ENCODE measurements around the gene RTL10.
"Not testable (repeated sequence)": the region's sequence is repeated elsewhere in the genome, so short reads cannot be mapped to it uniquely, and the experiment has no call there.

Gene RTL10

DNA sequence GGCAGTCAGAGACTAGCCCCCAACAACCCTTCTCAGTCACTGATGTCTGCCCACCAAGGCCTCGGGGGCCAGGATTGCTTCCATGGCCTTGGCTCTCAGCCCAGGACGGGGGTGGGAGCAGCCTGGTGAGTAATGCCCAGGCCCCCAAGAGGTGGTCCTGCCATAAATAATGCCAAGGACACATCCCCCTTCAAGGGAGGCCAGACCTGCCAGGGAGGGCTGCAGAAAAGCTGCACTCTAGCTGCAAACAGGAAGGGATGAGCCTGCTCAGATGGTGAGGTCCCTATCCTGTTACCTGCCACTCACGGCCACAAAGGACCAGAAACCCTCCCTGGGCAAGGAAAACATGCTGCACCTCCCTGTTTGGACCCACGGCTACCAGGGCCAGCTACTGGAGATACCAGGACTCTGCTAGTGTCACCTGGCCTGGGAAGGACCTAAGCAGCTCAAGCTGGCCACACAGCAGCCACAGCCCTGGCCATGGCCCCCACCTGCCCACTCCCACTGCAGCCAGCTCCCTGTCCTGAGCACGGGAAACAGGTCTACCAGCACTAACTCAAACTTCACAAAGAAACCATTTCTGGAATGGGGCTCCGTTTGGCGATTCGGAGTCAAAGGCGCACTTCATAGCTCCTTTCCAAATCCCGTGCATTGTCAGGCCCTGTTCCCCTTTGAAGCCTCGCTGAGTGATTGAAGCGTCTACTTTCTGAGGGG, 12.1 kb downstream of the RTL10 start:
- FAIRE-seq: no peak

DNA sequence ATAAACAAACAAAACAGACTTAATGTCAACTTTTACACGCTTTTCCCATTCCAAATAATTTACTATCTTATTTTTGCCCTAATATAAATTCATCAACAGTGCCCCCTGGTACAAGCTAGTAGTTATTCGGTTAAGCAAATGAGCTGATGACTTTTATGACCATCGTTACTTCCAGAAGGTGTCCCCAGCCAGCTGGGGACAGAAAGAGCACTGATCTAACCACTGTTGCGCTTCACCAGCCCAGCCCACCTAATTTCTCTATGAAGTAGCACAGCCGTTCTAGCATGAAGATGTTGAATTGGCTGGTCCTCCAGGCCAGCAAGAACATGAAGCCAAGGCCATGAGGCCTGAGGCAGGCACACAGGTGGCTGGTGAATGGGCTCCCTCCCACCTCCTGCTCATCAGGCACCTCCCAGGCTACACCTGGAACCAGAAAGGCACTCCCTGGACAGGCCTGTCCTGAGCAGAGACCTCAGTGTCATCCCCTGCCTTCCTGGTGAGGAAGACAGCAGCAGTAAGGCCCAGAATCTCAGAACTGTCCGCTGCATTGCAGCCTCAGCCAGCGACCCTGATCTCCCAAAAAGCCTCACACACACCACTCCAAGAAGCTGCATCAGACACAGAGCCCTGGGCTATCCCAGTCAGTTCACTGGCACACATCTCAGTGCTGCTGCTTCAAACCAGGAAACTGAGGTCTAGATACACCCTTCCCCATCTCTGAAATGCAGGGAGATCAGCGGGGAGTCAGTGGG, 12.9 kb downstream of the RTL10 start:
- no peak for FAIRE-seq

GRCh38 chr22:19840955-19841640, 13.6 kb downstream of the RTL10 start:
- no peak for FAIRE-seq

- FAIRE-seq: no peak
Observed at GRCh38 chr22:19840059-19840458, 14.6 kb downstream of the RTL10 start.

DNA sequence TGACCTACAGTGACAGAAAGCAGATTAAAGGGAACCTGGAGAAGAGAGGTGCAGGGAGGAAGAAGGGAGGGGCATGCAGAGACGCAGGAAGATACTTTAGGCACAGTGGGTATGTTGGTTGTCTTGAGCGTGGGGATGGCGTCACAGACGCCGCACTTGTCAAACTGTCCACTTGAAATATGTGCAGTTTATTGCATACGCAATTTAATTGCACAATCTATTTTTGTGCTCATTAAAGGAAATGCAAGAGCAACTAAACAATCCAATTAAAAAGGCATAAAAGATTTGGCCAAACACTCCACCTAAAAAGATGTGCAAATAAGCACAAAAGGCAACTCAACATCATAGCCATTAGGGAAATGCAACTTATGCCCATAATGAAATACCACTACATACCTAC, 16.8 kb downstream of the RTL10 start:
- FAIRE-seq: no peak

- FAIRE-seq: no peak
Observed at GRCh38 chr22:19836512-19836911, 18.2 kb downstream of the RTL10 start.

GRCh38 chr22:19834599-19834998, 20.1 kb downstream of the RTL10 start:
- no peak for FAIRE-seq

- FAIRE-seq: not testable (repeated sequence)
Observed at GRCh38 chr22:19833327-19833726, 21.3 kb downstream of the RTL10 start.

- FAIRE-seq: no peak
Observed at GRCh38 chr22:19832476-19833108, 22.1 kb downstream of the RTL10 start.

DNA sequence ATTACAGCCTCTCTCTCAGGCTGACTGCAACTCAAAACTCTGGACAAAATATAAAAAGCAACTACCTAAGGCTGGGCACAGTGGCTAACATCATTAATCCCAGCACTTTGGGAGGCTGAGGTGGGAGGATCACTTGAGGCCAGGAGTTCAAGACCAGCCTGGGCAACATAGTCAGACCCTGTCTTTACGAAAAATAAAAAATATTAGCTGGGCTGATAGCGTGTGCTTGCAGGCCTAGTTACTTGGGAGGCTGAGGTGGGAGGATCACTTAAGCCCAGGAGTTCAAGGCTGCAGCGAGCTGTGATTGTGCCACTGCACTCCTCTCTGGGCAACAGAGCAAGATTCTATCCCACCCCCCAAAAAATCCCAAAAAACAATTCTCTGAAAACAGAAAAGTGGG, 22.7 kb downstream of the RTL10 start:
- FAIRE-seq: not testable (repeated sequence)

- no peak for FAIRE-seq
Observed at GRCh38 chr22:19831016-19831415, 23.7 kb downstream of the RTL10 start.

DNA sequence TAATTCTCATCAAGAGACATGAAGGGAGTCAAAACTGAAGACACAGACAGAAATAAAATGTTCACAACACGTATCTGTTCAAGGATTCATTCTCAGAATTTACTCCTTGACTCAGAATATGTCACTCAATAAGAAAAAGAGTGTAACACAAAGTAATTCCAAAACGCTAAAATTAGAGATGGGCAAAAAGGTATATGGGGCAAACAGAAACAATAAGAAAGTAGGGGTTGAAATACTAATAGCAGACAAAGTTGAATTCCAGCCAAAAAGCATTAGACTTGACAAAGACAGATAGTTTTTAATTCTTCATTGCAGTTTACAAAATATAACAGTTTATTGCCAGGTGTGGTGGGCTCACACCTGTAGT, 26.7 kb downstream of the RTL10 start:
- no peak for FAIRE-seq

- FAIRE-seq: no peak
Observed at GRCh38 chr22:19827341-19828034, 27.2 kb downstream of the RTL10 start.

- no peak for FAIRE-seq
Observed at GRCh38 chr22:19826619-19826950, 28.1 kb downstream of the RTL10 start.

- no peak for FAIRE-seq
Observed at GRCh38 chr22:19825904-19826618, 28.6 kb downstream of the RTL10 start.

DNA sequence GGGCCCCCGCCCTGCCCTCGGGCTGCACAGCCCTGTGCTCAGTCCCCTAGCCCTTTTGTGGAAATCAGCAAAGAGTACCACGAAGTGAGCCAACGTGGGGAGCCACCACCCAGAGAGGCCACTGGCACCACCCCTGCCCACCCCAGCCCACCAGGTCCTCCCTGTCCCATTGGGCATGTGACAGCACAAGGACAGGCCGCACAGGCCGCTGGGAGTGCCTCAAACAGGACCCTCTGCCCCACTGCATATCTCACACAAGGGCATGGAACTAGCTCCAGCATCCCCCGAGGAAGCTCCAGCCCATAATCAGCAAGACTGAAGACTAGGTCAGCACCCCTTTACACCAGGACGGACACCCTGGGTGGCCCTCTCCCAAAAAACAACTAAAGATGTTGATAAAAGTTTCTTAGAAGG, 29.7 kb downstream of the RTL10 start:
- FAIRE-seq: no peak

DNA sequence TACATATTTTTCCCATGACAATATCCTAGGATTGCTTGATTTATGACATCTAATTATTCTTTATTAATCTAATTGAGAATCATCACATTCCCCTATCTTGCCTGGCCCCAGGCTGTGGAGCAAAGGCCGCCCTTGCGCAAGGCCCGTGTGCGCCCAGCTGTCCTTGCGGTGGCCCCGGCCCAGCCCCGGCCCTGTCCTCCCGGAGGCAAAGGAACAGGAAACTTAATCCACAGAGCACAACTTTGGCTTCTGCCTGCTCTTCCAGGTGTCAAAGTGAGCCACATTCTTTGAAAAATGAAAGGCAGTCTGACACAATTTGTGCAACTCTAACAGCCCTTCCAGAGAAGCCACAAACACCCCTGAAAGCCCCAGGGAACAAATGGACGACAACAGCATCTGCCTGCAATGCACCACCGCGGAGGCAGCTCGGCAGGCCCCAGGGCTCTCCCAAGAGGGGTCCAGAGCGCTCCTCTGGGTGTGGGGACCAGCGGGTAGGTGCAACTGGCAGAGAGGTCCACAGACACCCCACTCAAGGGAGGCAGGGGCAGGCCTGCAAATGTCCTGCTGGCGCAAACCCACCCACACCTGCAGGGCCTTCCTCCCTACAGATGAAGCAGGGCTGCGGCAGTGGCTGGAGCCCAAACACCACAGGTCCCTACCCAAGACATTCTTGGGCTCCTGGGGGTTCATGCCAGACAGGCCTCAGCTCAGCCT, 30.3 kb downstream of the RTL10 start:
- FAIRE-seq: no peak

DNA sequence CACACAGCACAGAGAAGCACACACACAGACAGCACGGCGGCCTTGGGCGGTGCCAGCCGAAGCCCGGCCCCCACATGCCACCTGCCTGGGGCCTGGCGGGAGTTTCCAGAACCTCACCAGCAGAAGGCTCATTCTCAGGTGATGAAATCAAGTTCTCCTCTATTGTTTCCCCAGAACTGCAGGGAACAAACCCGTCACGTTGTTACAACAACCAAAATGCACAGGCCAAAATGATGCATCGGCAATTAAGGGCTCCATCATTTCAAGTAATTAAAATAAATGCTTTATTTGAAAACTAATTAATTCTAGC, 30.8 kb downstream of the RTL10 start:
- FAIRE-seq: no peak

DNA sequence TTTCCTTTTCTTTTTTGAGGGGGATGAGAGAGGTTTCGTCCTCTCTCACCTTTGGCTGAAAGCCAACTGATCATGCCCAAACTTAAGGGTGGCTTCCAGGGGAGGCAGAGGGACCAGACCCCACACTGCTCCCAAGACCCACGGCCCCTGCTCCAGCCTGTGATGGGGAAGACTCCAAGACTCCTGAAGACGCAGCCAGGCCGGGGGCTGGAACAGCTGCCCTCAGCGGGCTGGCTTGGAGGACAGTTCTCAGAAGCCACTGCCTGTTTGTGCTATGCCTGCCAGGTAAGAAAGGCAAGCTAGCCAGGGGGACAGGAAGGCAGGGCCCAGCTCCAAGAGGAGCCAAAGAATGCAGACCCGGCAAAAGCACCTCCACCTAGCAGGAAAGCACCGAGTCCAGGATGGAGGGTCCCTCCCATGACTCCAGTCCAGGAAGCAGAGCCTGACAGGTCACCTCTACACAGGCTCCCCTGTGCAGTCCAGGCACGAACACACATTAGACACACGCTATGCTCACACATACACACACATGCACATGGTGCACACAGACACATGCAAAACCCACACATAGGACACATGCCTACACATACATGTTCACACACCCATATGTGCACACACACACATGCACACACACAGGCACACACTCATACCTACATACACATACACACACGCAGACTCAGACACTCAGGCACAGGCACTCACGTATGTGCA, 31.3 kb downstream of the RTL10 start:
- FAIRE-seq: no peak

DNA sequence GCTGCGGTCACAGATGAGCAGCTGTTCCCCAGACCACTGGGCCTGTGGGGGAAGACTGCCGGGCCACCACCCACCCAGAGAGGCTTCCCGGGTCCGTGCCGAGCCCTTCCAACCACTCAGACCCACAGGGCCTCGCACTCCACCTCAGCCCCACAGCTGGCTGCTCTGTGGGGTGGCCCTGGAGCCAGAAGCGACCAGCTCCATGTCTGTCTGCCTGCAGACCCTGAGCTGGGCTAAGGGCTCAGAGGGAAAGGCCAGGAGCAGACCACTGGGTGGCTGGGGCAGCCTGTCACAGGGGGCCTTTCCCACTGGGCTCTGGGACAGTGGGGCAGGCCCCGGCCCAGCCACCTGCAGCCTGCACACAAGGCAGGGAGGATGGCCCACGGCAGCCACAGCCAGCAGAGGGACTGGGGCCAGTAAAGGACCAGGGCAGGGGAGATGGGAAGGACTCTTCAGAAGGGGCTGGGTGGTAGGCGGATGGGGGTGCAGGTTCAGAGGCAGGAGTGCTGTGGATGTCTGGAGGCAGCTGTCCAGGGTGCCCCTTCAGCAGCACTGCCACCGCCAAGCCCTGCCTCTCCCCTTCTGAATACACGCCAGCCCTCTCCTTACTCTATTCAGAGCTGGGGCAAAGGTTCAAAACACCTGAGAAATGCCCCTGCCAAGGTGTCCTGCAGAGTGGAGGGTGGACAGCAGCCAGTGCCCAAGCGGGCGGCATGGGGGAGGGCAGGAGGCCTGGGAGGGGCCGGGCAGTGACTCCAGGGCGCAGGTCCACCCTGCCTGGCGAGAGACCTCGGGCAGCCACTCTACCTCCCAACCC, 32.2 kb downstream of the RTL10 start:
- no peak for FAIRE-seq
